MCF 10A (cell line): ENCODE data around the gene NLRP13. TPM values are rescaled to one million over a fixed set of nuclear protein-coding genes. Genes with fewer than 3 reads are reported as not detected.
"Not testable (repeated sequence)": the region's sequence is repeated elsewhere in the genome, so short reads cannot be mapped to it uniquely, and the experiment has no call there.

Experiments used
- BruUV-seq: library from RNA; stranded (reverse); fragments of 400-500 nt; replicated peaks from 2 replicates; lab custom pipeline; 2021; lab: Mats Ljungman, UMichigan
- CTCF ChIA-PET: fragments of 300-600 bp; sonication (Branson Sonifier 250); formaldehyde crosslinking; extraction: SDS; loops from one replicate; lab custom pipeline; 2021; ENCODE audit warnings: antibody characterized with exemption, inconsistent platforms; lab: Yijun Ruan, JAX
- POLR2A ChIA-PET: fragments of 300-600, 350-650 bp; sonication (Branson Sonifier 250); formaldehyde crosslinking; extraction: SDS; loops from one replicate; lab custom pipeline; 2020; ENCODE audit warnings: antibody characterized with exemption, inconsistent platforms; lab: Yijun Ruan, JAX
- DNase-seq: peaks from one replicate; pipeline ENCODE4 v3.0.0-alpha.2; 2018; ENCODE audit not compliant: unreplicated experiment
- H3K27ac Mint-ChIP-seq: one replicate; pipeline ENCODE4 v1.8.0; 2022; ENCODE audit warnings: mild to moderate bottlenecking, low read depth, mixed read lengths; ENCODE audit not compliant: unreplicated experiment
- H3K27me3 Mint-ChIP-seq: one replicate; pipeline ENCODE4 v1.8.0; 2022; ENCODE audit warnings: mixed read lengths; ENCODE audit not compliant: insufficient read depth, unreplicated experiment
- H3K36me3 Mint-ChIP-seq: one replicate; pipeline ENCODE4 v1.8.0; 2022; ENCODE audit warnings: mild to moderate bottlenecking, moderate library complexity, mixed read lengths; ENCODE audit not compliant: insufficient read depth, unreplicated experiment
- H3K4me1 Mint-ChIP-seq: one replicate; pipeline ENCODE4 v1.8.0; 2022; ENCODE audit warnings: mixed read lengths; ENCODE audit not compliant: insufficient read depth, unreplicated experiment
- H3K4me3 Mint-ChIP-seq: one replicate; pipeline ENCODE4 v1.8.0; 2022; ENCODE audit warnings: mild to moderate bottlenecking, moderate library complexity, mixed read lengths; ENCODE audit not compliant: unreplicated experiment
- H3K9me3 Mint-ChIP-seq: one replicate; pipeline ENCODE4 v1.8.0; 2022; ENCODE audit warnings: mixed read lengths; ENCODE audit not compliant: unreplicated experiment
- CTCF ChIP-seq: fragments of 200-600 bp; IDR thresholded peaks from one replicate; pipeline ENCODE4 v1.8.0; 2022; ENCODE audit warnings: antibody characterized with exemption, mild to moderate bottlenecking; ENCODE audit not compliant: unreplicated experiment
- intact Hi-C: fragments of 100-400 bp; cut with micrococcal nuclease; formaldehyde crosslinking; loops from 2 replicates; pipeline ENCODE4 v1.14.1; 2022
- total RNA-seq: library from RNA; stranded (reverse); gene quantifications from 2 replicates; pipeline ENCODE4 v1.2.3, GENCODE V29; 2022

The NLRP13 gene
- total RNA-seq, 1 experiment from 2014 or later: not detected

GRCh38 chr19:55962186-55962585 is 30.1 kb upstream of the NLRP13 start:
- Mint-ChIP-seq H3K9me3 (peaks cover 16% of the 10 kb centered on the region), H3K27me3 (no peaks in the 10 kb centered on the region), H3K27ac (no peak overlapping the region), H3K4me3 (no peak overlapping the region), H3K36me3 (no peaks in the 10 kb centered on the region), H3K4me1 (no peaks in the 10 kb centered on the region)
- CTCF ChIA-PET: no interaction called here
- intact Hi-C loops: no loop called here
- POLR2A ChIA-PET: no interaction called here
- BruUV-seq: no TSS peak
- TF ChIP-seq CTCF: no peak
- no peak for DNase-seq

DNA sequence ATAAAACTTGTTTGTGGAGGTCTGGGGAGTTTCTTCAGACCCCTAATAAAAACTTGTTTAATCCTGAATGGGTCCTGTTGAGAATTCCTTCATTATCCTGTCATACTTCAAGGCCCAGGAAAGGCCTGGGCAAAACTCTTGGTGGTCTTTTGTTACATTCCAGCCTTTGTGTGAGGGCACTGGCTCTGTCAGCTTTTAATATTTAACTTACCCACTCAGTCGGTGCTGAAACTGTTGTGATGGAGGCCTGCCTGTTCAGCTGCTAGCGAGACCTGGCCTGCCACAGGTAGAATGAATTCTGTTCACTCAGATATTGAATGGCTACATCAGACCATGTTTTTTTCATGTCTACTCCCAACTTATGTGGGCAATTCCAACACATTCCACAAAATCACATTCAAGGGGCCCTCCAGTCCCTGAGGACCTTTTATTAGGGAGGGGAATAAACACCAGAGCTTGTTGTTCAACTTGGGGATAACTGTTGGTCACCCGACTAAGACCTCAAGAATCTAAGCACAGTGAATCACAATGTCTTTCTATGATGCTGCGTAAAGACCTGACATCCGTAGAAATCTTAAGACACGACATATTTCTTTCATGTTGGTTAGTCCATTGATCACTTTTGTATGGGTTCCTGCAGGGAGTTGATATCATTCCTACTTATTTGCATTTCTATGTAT is 28.0 kb upstream of the NLRP13 start:
- H3K27me3 Mint-ChIP-seq: no peaks in the 10 kb centered on the region
- DNase-seq: no peak
- H3K36me3 Mint-ChIP-seq: no peaks in the 10 kb centered on the region
- H3K27ac Mint-ChIP-seq: no peak overlapping the region
- no peak for TF ChIP-seq CTCF
- ChIA-PET POLR2A (no interaction called here), CTCF (no interaction called here)
- intact Hi-C loops: no loop called here
- H3K4me1 Mint-ChIP-seq: no peaks in the 10 kb centered on the region
- H3K4me3 Mint-ChIP-seq: no peak overlapping the region
- BruUV-seq: no TSS peak
- H3K9me3 Mint-ChIP-seq: peaks cover 5% of the 10 kb centered on the region

GRCh38 chr19:55958356-55958755 is 26.2 kb upstream of the NLRP13 start:
- ChIA-PET POLR2A (no interaction called here), CTCF (no interaction called here)
- H3K27ac Mint-ChIP-seq: no peak overlapping the region
- BruUV-seq: no TSS peak
- H3K27me3 Mint-ChIP-seq: no peaks in the 10 kb centered on the region
- intact Hi-C loops: no loop called here
- no peak for DNase-seq
- TF ChIP-seq CTCF: no peak
- H3K9me3 Mint-ChIP-seq: no peaks in the 10 kb centered on the region
- no peak overlapping the region for H3K4me3 Mint-ChIP-seq
- H3K4me1 Mint-ChIP-seq: no peaks in the 10 kb centered on the region
- no peaks in the 10 kb centered on the region for H3K36me3 Mint-ChIP-seq

DNA sequence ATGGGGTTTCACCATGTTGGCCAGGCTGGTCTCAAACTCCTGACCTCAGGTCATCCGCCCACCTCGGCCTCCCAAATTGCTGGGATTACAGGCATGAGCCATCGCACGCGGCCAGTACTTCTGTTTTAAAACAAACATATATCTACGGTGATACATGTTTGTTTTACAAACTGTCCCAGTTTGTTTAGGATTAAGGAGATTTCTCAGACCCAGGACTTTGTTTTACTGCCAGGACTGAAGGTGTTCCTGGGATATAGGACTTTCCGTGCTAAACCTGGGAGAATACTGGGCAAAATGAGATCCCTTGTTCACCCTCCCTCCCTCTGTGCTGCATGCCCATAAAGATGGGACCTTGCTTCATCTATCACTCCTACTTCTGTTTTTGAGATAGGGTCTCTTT is 24.3 kb upstream of the NLRP13 start:
- BruUV-seq: no TSS peak
- intact Hi-C loops: no loop called here
- H3K36me3 Mint-ChIP-seq: no peaks in the 10 kb centered on the region
- no peak overlapping the region for H3K27ac Mint-ChIP-seq
- no peak for TF ChIP-seq CTCF
- ChIA-PET POLR2A (interaction anchor here (0.6 kb wide), 1 partner anchor 14 kb away, joined by 4 read pairs; no protein-coding TSS in a partner anchor), CTCF (no interaction called here)
- H3K4me3 Mint-ChIP-seq: no peak overlapping the region
- no peak for DNase-seq
- H3K27me3 Mint-ChIP-seq: no peaks in the 10 kb centered on the region
- no peaks in the 10 kb centered on the region for H3K9me3 Mint-ChIP-seq
- no peaks in the 10 kb centered on the region for H3K4me1 Mint-ChIP-seq

- BruUV-seq, H3K27me3 Mint-ChIP-seq, POLR2A ChIA-PET, H3K36me3 Mint-ChIP-seq, H3K4me3 Mint-ChIP-seq, DNase-seq, intact Hi-C loops, H3K4me1 Mint-ChIP-seq, H3K27ac Mint-ChIP-seq: not testable (repeated sequence)
- CTCF ChIA-PET: interaction anchor here (0.7 kb wide), 1 partner anchor 196 kb away, joined by 3 read pairs; no protein-coding TSS in a partner anchor
- peaks cover 17% of the 10 kb centered on the region for H3K9me3 Mint-ChIP-seq
Observed at GRCh38 chr19:55950566-55950965, 18.4 kb upstream of the NLRP13 start.
